Measurements from ENCODE around the gene ZNF655.

DNA sequence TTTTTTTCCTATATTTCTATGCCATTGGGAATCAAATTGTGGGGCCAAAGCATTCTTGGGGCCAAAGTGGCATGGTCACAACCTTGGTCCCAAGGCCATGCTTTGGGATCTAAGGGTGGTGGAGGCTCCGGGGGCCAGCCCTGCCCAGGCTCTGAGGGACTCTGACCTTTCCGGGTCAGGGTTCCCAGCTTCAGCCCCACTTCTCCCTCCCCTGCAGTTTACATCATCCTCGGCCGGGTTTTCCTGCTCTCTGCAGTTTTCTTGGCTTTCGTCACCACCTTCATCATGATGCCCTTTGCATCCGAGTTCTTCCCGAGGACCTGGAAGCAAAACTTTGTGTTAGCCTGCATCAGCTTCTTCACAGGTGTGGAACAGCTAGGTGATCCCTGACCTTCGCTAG, 48.1 kb downstream of the ZNF655 start:
- TF ChIP-seq TAF1 (IDR thresholded peaks at IDR 0.05; ENCODE audit: low read depth) = no peak
- TF ChIP-seq YY1 (IDR thresholded peaks at IDR 0.05; ENCODE audit: low read depth) = no peak
- TF ChIP-seq RAD21 (IDR thresholded peaks at IDR 0.05; ENCODE audit: low read depth) = no peak
- no peak for TF ChIP-seq EP300 (IDR thresholded peaks at IDR 0.05; ENCODE audit: borderline replicate concordance)
- TF ChIP-seq, protein P1, sequence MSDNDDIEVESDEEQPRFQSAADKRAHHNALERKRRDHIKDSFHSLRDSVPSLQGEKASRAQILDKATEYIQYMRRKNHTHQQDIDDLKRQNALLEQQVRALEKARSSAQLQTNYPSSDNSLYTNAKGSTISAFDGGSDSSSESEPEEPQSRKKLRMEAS (IDR thresholded peaks at IDR 0.05) = no peak
- TF ChIP-seq ZBTB7A (IDR thresholded peaks at IDR 0.05; ENCODE audit: low read depth) = no peak
- TF ChIP-seq, protein P2, sequence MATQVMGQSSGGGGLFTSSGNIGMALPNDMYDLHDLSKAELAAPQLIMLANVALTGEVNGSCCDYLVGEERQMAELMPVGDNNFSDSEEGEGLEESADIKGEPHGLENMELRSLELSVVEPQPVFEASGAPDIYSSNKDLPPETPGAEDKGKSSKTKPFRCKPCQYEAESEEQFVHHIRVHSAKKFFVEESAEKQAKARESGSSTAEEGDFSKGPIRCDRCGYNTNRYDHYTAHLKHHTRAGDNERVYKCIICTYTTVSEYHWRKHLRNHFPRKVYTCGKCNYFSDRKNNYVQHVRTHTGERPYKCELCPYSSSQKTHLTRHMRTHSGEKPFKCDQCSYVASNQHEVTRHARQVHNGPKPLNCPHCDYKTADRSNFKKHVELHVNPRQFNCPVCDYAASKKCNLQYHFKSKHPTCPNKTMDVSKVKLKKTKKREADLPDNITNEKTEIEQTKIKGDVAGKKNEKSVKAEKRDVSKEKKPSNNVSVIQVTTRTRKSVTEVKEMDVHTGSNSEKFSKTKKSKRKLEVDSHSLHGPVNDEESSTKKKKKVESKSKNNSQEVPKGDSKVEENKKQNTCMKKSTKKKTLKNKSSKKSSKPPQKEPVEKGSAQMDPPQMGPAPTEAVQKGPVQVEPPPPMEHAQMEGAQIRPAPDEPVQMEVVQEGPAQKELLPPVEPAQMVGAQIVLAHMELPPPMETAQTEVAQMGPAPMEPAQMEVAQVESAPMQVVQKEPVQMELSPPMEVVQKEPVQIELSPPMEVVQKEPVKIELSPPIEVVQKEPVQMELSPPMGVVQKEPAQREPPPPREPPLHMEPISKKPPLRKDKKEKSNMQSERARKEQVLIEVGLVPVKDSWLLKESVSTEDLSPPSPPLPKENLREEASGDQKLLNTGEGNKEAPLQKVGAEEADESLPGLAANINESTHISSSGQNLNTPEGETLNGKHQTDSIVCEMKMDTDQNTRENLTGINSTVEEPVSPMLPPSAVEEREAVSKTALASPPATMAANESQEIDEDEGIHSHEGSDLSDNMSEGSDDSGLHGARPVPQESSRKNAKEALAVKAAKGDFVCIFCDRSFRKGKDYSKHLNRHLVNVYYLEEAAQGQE (IDR thresholded peaks at IDR 0.05; ENCODE audit: low read depth) = no peak
- TF ChIP-seq CREB1 (IDR thresholded peaks at IDR 0.05; ENCODE audit: low read depth) = no peak
- no peak for TF ChIP-seq TEAD4 (IDR thresholded peaks at IDR 0.05)
- TF ChIP-seq NFIC (IDR thresholded peaks at IDR 0.05) = no peak
- no peak for TF ChIP-seq EGR1 (IDR thresholded peaks at IDR 0.05)
- no peak for TF ChIP-seq FOXM1 (IDR thresholded peaks at IDR 0.05; ENCODE audit: borderline replicate concordance, low read depth)
- TF ChIP-seq TCF12 (IDR thresholded peaks at IDR 0.05; ENCODE audit: low read depth) = no peak
- TF ChIP-seq CEBPB (IDR thresholded peaks at IDR 0.05) = no peak
